ENCODE results near the gene SNU13.
"Not testable (repeated sequence)": the region's sequence is repeated elsewhere in the genome, so short reads cannot be mapped to it uniquely, and the experiment has no call there.

Gene SNU13

DNA sequence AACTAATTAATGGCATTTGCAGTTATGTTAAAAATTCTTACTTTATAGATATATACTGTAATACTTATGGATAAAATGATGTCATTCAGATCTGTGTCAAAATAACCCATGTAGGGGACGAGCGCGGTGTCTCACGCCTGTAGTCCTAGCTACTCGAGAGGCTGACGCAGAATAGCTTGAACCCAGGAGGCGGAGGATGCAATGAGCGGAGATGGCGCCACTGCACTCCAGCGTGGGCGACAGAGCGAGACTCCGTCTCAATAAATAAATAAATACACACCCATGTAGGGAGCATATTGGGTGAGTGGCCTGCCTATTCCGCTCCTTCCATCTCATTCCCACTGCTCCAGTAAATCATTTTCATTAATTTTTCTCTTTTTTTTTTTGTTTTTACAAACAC lies 7.1 kb downstream of the SNU13 start:
- DNase-seq (ENCODE audit: low read depth), result no peak

DNA sequence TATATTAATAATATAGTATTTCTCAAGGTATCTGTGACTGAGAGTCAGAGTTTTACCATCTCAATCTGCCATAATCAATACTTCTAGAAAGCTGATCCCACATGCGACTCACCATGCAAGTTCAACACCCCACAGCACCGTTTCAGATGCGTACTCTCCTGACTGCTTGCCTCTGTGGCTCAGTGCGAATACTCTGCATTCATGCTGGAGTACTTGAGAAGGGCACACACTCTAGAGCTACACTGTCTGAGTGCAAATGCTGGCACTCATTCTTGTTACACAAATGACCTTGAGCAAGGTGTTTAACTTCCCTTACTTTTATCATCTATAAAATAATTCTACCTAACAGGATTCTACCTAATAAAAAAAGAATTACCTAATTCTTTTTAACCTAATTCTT lies 12.5 kb downstream of the SNU13 start:
- no peak for DNase-seq (ENCODE audit: low read depth)

DNA sequence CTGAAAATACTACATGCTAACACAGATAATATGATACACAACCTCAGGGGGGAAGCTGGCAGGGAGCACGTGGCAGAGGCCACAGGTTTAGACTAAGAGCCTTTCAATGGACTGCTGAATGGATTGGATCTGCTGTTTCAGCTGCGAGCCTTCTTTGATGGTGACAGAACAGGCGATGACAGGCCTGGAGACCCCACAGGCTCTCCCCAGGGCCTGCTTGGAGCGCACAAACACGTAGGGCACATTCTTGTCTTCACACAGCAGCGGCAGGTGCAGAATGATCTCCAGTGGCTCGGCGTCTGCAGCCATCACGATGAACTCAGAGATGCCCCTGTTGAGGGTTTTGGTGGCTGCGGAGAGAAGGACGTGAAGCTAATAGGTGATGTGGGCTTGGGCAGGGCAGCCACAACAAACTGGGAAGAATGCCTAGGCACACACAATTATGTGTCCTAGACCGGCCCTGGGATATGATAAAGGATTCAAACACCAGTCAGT lies 13.8 kb downstream of the SNU13 start:
- DNase-seq (ENCODE audit: low read depth), result no peak

DNA sequence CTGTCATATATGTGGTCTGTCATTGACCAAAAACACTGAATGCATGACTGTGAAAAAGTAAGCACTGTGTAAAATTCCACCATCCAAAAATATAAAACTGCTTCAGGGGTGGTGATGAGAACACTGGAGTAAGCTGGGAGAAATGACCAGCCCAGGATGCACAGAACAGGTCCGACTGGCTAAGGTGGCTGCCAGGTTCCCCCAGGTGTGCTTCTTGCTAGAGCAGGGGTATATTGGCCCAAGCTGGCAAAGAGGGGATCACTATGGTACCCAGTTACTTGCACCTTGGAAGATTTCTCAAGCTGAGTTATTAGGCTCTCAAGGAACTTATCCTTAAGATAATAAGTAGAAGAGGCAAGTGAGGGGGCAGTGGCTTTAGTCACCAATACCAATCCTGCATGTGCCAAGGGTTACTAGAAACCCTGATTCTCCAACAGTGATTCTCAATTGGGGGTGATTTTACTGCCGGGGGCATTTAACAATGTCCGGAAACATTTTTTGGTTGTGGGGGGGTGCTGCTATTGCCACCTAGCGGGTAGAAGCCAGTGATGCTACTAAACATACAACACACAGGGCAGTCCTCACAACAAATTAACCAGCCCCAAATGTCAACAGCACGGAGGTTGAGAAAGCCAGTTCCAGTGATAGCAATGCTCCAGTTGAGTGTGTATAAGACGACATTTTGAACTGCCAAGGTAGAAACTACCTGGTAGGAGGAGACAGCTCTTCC lies 15.7 kb downstream of the SNU13 start:
- no peak for DNase-seq (ENCODE audit: low read depth)

DNA sequence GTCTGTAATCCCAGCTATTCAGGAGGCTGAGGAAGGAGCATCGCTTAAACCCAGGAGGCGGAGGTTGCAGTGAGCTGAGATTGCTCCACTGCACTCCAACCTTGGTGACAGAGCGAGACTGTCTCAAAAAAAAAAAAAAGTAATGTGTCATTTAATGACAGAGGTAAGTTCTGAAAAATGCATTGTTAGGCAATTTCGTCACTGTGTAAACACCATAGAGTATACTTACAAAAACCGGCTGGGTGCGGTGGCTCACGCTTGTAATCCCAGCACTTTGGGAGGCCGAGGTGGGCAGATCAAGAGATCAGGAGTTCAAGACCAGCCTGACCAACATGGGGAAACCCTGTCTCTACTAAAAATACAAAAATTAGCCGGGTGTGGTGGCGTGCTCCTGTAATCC lies 16.6 kb downstream of the SNU13 start:
- DNase-seq (ENCODE audit: low read depth), result not testable (repeated sequence)

DNA sequence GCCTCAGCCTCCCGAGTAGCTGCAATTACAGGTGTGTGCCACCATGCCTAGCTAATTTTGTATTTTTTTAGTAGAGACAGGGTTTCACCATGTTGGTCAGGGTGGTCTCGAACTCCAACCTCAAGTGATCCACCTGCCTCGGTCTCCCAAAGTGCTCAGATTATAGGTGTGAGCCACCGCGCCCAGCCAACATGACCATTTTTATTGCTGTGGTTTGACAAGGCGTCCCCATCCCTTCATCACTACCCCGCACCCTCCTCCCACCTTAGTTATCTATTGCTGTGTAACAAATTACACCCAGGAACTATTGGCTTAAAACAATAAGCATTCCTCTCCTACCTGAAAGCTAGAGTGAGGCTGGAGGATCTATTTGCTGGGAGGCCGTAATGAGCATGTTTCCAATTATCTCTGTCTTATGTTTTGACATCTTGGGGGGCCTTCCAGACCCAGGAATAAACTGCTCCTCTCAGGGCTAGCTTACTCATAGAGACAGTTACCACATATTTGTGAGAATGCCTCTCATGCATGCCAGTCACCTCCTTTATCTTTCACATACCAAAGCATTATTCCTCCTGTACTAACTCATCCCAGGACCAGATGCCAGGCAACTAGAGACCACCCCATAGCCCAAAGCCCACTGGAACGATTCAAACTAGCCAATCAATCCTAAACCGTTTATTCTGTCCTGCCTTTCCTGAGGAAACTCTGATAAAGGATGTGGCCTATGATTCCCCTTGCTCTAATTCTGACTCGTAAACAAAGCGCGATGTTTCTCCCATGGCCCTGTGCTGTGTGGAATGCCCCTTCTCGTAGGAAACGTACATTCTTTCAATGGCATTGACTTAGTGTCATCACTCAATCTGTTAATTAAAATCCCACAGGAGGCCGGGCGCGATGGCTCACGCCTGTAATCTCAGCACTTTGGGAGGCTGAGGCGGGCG lies 19.4 kb downstream of the SNU13 start:
- peak; percentile 92 for DNase-seq (ENCODE audit: low read depth)

DNA sequence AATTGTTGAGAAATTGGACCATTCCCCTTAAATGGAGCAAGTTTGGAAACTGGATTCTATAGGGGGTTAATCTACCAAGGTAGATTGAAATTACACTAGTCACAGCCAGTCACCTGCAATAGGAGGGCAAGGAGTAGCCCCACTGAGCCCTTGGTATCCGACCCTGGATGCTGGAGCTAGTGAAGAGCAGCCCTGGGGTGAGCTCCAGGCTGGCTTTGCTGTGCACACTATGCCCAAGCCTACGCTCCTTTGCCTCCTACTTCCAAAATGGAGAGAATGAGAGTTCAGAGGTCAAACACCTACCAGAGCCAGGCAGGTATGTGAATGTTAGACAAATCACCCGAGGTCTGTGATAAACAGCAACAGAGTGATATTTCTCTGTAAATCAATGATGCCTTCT lies 23.7 kb downstream of the SNU13 start:
- no peak for DNase-seq (ENCODE audit: low read depth)

DNA sequence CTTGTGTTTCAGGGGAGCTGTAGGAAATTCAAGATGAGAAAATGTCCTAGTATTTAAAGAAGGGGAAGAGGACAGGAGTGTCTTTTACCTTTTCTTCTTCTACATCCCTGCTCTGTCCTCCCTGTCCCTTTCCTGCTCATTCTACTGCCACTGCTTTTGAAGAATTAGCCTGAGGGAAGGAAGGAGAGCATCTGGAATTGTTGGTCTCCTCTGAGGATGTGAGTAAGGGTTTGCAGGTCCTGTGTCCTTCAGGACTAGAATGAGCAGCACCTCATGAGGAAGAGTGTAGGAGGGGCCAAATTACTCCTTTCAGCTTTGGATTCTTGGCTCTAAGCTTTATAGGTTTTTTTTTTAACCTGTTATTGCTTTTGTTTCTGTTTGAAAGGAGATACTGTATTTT lies 24.2 kb downstream of the SNU13 start:
- no peak for DNase-seq (ENCODE audit: low read depth)

DNA sequence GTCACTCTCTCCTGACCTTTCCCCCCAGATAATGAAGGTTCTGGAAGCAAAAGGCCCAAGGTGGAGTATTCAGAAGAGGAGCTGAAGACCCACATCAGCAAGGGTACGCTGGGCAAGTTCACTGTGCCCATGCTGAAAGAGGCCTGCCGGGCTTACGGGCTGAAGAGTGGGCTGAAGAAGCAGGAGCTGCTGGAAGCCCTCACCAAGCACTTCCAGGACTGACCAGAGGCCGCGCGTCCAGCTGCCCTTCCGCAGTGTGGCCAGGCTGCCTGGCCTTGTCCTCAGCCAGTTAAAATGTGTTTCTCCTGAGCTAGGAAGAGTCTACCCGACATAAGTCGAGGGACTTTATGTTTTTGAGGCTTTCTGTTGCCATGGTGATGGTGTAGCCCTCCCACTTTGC lies 25.1 kb downstream of the SNU13 start:
- DNase-seq (ENCODE audit: low read depth), result not testable (repeated sequence)

DNA sequence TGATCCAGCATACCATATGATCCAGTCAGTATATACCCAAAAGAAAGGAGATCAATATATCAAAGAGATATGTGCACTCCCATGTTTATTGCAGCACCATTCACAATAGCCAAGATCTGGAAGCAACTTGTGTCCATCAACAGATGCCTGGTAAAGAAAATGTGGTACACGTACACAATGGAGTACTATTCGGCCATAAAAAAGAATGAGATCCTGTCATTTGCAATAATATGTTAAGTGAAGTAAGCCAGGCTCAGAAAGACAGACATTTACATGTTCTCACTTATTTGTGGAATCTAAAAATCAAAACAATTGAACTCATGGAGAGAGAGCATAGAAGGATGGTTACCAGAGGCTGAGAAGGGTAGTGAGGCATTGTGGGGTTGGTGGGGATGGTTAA lies 27.0 kb downstream of the SNU13 start:
- no peak for DNase-seq (ENCODE audit: low read depth)

DNA sequence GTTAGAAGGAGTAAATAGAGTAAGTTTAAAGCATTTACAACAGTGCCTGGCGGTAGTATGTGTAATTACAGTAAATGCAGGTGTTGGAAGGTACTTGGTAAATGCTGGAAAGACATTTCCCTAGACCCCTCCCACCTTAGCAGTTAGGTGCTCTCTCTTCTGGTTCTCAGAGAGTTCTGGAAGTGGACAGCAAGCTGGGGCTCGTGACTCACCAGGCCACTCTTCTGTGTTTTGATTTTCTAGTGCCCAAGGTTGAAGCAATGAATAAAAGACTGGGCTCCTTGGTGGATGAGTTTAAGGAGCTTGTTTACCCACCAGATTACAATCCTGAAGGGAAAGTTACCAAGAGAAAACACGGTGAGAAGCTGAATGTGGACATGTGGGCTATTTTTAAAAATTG lies 27.6 kb downstream of the SNU13 start:
- no peak for DNase-seq (ENCODE audit: low read depth)

DNA sequence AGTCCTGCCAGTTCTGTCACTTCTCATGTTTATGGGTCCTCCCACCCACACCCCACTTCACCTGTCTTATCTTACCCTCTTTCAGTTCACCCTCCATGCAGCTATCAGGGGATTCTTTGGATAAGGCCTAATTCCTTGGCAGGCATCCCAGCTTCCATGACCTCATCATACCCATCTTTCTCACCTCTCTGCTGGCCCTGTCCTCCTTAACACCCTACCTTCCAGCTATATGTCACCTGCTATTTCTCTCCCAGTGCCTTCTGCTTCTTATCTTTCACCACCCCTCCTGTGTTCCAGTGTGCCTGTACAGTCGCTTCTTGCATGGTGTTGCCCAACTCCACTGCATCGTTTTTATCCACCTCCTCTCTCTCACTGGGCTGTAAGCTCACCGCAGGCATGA lies 28.3 kb downstream of the SNU13 start:
- DNase-seq (ENCODE audit: low read depth), result no peak

DNA sequence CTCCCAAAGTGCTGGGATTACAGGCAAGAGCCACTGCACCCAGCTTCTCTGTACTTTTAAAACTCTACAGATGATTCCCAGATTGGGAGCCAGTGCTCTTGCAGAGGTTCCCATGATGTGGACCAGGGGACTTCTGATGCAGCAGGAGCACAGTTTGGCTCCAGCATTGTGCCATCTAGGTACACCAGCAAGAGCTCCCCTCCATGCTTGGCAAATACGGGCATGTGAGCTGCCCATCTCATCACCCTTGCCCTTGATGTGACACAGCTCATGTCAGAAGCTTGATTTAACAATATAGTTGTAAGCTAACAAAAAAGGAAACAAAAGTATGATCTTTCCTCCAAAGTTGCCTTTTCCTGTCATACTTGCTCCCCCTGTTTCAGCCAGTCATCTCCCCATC lies 28.7 kb downstream of the SNU13 start:
- DNase-seq (ENCODE audit: low read depth), result no peak

DNA sequence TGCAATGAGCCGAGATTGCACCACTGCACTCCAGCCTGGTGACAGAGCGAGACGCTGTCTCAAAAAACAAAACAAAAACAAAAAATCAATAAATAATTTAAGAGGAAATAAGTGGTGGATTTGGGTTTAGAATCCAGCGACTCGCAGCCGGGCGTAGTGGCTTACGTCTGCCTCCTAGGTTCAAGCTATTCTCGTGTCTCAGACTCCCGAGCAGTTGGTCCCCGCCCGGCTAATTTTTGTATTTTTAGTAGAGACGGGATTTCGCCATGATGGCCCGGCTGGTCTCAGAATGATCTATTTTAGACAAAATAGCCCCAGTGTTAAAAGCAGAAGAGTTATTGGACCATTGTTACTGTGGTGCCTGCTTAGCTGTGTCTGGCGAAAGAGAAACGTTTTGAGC lies 29.8 kb downstream of the SNU13 start:
- DNase-seq (ENCODE audit: low read depth), result no peak

DNA sequence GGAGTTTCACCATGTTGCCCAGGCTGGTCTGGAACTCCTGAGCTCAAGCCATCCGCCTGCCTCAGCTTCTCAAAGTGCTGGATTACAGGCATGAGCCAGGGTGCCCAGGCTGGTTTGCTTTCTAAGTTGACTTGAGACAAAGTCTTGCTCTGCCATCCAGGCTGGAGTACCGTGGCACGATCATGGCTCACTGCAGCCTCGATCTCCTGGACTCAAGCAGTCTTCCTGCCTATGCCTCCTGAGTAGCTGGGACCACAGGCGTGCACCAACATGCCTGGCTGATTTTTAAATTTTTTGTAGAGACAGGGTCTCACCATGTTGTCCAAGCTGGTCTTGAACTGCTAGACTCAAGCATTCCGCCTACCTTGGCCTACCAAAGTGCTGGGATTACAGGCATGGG lies 31.0 kb downstream of the SNU13 start:
- DNase-seq (ENCODE audit: low read depth), result no peak

DNA sequence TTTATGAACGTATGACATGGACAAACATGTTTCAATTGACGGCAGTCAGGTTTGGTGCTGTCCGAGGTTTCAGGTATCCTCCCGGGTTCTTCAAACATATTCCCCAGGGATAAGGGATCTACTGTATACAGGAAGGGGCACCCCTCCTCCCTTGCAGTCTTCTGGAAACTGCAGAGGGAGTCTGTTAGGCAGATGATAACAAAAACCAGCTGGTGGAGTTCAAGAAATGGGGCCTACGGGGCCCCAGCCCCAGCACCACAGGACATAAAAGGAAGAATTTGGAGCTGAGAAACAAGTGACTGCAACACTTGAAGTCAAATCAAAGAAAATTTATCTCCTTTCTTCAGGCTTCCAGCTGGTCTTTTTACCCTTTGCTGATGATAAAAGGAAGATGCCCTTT lies 32.1 kb downstream of the SNU13 start:
- DNase-seq (ENCODE audit: low read depth), result no peak

DNA sequence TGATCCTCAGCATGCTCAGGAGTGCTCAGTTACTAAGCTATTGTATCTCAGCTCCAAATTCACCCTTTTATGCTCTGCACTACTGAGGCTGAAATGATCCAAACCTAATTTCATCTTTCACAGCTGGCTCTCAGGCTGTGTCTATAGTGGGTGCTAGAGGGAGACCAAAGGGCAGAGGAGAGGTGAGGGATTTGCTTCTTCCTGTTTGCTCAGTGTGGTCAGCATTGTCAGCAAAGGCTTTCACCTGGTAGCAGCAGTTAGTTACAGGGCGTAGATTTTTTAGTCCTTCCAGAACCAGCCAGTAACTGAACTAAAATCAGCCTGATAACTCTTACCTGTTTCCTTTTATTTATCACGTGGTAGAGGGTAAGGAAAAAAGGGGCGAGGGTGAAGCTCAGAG lies 34.3 kb downstream of the SNU13 start:
- no peak for DNase-seq (ENCODE audit: low read depth)

DNA sequence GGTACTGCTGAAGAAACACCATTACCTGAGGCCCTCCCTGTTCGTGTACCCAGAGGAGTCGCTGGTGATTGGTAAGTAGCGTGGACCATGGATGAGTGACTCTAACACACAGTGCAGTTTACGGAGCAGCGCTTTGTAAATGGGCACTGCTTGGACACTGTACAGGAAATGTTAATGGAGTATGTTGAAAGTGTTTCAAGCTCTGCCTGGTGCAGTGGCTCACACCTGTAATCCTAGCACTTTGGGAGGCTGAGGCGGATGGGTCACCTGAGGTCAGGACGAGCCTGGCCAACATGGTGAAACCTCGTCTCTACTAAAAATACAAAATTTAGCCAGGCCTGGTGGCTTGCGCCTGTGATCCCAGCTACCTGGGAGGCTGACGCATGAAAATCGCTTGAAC lies 37.8 kb downstream of the SNU13 start:
- DNase-seq (ENCODE audit: low read depth), result no peak

DNA sequence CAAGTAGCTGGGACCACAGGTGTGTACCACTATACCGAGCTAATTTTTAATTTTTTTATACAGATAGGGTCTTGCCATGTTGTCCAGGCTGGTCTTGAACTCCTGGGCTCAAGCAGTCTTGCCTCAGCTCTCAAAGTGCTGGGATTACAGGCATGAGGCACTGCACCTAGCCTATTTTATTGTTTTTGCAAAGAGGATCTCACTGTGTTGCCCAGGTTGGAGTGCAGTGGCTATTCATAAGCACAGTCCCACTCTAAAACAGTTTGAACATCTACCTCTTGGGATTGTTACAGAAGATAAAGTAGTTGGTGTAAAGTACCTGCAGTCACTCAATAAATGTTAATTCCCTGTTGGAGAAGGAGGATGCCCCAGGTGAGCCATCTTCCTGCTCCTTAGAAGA lies 38.4 kb downstream of the SNU13 start:
- DNase-seq (ENCODE audit: low read depth), result no peak

DNA sequence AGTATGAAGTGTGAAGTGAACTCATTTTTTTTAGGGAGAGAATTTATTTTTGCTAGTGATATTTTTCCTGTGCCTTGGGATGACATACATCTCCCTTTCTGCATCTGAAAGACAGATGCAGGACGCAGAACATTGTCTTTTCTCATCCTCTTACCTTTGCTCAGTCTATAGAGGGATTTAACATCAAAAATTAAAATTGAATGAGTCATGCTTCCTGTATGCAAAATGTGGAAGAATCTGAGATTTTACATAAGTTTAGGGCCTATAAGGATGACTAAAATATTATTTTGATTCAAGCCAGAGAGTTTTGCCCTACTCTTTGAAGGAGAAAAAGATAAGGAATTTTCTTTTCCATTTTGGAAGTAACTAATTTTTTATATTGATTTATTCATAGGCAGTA lies 40.2 kb downstream of the SNU13 start:
- no peak for DNase-seq (ENCODE audit: low read depth)

DNA sequence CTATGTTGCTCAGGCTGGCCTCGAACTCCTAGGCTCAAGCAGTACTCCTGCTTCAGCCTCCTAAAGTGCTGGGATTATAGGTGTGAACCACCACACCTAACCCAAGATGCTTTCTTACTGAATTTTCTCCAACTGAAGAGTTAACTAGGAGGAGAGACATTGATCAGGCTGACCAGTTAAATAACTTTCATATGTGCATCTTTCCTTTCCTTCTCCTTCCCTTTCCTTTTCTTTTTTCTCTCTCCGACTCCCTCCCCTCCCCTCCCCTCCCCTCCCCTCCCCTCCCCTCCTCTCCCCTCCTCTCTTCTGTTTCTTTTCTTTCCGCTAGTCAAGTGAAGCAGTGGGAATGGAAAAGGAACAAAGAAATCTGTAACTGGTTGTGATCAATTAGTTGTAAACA lies 40.9 kb downstream of the SNU13 start:
- no peak for DNase-seq (ENCODE audit: low read depth)

DNA sequence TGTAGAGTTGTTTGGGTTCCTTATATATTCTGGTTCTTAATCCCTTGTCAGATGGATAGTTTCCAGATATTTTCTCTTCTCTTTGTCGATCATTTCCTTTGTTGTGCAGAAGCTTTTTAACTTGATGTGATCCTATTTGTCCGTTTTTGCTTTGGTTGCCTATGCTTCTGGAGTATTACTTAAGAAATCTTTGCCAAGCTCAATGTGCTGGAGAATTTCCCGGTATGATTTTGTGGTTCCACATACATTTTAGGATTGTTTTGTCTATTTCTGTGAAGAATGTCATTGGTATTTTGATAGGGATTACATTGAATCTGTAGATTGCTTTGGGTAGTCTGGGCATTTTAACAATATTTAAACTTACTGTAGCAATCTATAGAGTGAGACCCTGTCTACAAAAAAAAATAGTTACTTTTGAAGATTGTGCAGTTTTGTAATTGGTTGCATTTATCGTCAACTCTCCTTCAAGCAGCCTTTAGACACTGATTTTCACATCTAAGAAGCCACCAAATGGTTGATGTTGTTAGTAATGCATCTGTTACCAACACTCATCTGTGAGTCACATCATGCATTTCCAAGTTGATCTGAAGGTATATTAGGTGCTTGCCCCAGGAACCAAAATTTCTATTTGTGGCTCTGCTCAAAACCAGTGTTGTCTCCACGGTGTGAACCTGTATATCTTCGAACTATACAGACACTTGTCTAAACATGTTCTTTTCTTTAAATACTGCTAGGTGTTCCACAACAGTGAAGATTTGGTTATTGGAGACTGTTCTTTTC lies 46.1 kb downstream of the SNU13 start:
- no peak for DNase-seq (ENCODE audit: low read depth)

DNA sequence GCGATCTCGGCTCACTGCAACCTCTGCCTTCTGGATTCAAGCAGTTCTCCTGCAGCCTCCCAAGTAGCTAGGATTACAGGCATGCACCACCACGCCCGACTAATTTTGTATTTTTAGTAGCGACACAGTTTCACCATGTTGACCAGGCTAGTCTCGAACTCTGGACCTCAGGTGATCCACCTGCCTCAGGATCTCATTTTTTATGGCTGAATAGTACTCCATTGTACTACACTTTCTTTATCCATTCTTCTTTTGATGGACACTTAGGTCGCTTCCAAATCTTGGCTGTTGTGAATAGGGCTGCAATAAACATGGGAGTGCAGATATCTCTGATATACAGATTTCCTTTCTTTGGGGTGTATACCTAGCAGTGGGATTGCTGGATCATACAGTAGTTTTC lies 46.8 kb downstream of the SNU13 start:
- no peak for DNase-seq (ENCODE audit: low read depth)

Data from HS-5 (cell line).